K562 (cell line): ENCODE data around the gene CCDC27. TPM values are rescaled to one million over a fixed set of nuclear protein-coding genes. Genes with fewer than 3 reads are reported as not detected.

ENCODE experiments used
- HEY1 ChIP-seq: fragments of 250-450 bp; sonication (Bioruptor Pico); IDR thresholded peaks from 2 replicates; pipeline ENCODE4 v1.5.0; 2020; ENCODE audit warnings: mild to moderate bottlenecking, moderate library complexity, borderline replicate concordance
- HMGN3 ChIP-seq: IDR thresholded peaks from 2 replicates; pipeline ENCODE4 v1.6.1; 2011; ENCODE audit warnings: borderline replicate concordance, low read depth, mild to moderate bottlenecking, mixed read lengths, low read length; ENCODE audit not compliant: insufficient read length; ENCODE audit errors: extremely low read depth
- KLF16 ChIP-seq: IDR thresholded peaks from 2 replicates; pipeline ENCODE4 v1.6.1; 2016; ENCODE audit warnings: antibody characterized with exemption
- MTF1 ChIP-seq: fragments of 250-450 bp; sonication (Bioruptor Pico); IDR thresholded peaks from 2 replicates; pipeline ENCODE4 v1.9.0; 2021; ENCODE audit warnings: moderate library complexity, mild to moderate bottlenecking, inconsistent platforms, borderline replicate concordance
- RBM14 ChIP-seq: fragments of 200-400 bp; formaldehyde crosslinking; IDR thresholded peaks from 2 replicates; pipeline ENCODE4 v1.6.1; 2018; ENCODE audit warnings: low read depth, mild to moderate bottlenecking, low read length, moderate library complexity, borderline replicate concordance; ENCODE audit not compliant: insufficient read depth
- XRCC4 ChIP-seq: IDR thresholded peaks from one replicate; pipeline ENCODE4 v1.6.1; 2011; ENCODE audit not compliant: insufficient read depth, insufficient read length; ENCODE audit errors: extremely low read depth
- ZNF408 ChIP-seq: fragments of 250-450 bp; sonication (Bioruptor Pico); IDR thresholded peaks from 2 replicates; pipeline ENCODE4 v1.4.0; 2020; ENCODE audit warnings: low read depth, mild to moderate bottlenecking, moderate library complexity
- polyA plus RNA-seq, 8 experiments: library from polyadenylated mRNA; depleted of rRNA in 4 of 8; stranded (reverse) in 5 of 8; unstranded in 3 of 8; fragments of >200 nt; fragmentation: Nextera tagmentation in 2 of 8; fragmentation: Illumina TruSeq in 1 of 8; extraction: Ambion mirVana in 2 of 8; extraction: Trizol in 1 of 8; gene quantifications; 2 replicates each; pipeline versions ENCODE4 v1.2.1 to v1.2.3, GENCODE V29; 2011 to 2014; ENCODE audit warnings: inconsistent platforms in 1 of 8, missing spikeins in 1 of 8
- total RNA-seq, 7 experiments: library from RNA; depleted of rRNA in 6 of 7; stranded (reverse); fragments of >200 nt in 6 of 7; fragmentation: Illumina TruSeq in 2 of 7; extraction: Trizol in 2 of 7; gene quantifications; 2 replicates each; pipeline versions ENCODE4 v1.2.1 to v1.2.3, GENCODE V29; 2011 to 2021; ENCODE audit warnings: low replicate concordance in 1 of 7
- TF ChIP-seq, protein P1 (sequence below): fragments of 450-650 bp; conservative IDR thresholded peaks from 2 replicates; pipeline ENCODE4 v1.6.1; 2016; ENCODE audit warnings: missing genetic modification characterization, low read depth, mild to moderate bottlenecking, control low read depth, missing compliant biosample characterization

Gene CCDC27
- total and polyA plus RNA-seq, 9 of the 15 experiments (the other 6 are each of a cell fraction or from before 2014, with no cell fraction given) = 0.01 to 0.04 TPM; not detected in 7

DNA sequence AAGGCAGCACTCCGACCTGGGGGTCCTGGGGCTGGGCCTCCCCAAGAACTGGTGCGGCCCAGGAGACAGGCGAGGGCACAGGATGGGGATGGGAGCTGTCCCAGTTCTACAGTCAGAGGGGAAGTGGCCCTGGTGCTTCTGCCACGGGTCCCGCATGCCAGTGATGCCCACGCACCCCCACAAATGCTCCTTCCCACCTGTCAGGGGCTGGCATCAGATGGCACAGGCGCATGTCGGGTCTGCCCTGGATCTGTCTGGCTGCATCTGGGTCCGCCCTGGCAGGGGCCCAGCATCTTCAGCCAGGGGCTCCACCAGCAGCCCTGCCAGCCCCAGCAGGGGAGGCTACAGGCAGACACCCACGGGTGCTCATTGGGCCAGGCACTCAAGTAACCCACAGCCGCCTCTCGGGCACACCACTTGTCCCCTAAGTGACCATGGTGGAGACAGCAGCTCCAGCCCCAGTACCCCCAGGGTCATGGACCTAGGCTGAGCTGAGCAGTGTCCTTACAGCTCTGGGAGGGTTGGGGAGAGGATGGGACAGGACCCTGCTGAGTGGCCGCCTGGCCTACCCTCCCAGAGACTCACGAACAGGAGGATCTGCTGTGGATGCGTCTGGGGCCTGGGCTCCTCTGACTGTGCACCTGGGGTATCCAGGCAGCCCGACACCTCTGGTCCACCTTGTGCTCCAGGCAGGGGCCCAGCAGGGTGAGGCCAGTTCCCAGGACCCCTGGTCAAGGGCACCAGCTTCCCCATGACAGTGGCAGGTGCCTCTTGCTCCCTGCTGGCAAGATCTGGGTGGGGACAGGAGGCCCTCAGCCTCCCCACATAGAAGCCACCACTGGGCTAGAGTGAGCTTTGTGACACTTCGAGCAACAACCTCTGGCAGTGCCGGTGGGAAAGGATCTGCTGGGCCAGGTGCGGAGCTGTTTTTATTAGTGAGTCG, 25.7 kb downstream of the CCDC27 start (continued):
- TF ChIP-seq RBM14 (0 out of 2 replicates have a peak, but pooled peaks have one; percentile 52), HEY1 (CRISPR knock-in tag) (0 out of 2 replicates have a peak, but pooled peaks have one; percentile 9), XRCC4 (no peak), ZNF408 (CRISPR knock-in tag) (no peak), MTF1 (no peak), HMGN3 (peak; percentile 10), KLF16 (no peak)
- TF ChIP-seq, protein P1, sequence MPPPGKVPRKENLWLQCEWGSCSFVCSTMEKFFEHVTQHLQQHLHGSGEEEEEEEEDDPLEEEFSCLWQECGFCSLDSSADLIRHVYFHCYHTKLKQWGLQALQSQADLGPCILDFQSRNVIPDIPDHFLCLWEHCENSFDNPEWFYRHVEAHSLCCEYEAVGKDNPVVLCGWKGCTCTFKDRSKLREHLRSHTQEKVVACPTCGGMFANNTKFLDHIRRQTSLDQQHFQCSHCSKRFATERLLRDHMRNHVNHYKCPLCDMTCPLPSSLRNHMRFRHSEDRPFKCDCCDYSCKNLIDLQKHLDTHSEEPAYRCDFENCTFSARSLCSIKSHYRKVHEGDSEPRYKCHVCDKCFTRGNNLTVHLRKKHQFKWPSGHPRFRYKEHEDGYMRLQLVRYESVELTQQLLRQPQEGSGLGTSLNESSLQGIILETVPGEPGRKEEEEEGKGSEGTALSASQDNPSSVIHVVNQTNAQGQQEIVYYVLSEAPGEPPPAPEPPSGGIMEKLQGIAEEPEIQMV (tag) = no peak
